Smooth muscle cell (in vitro differentiated cells): ENCODE results near the gene CIAO3. TPM values are rescaled to one million over a fixed set of nuclear protein-coding genes. Genes with fewer than 3 reads are reported as not detected.

Experiments used
- DNase-seq: peaks from one replicate; lab custom pipeline; 2025; ENCODE audit not compliant: unreplicated experiment; lab: John Stamatoyannopoulos, UW
- H2AFZ ChIP-seq: fragments of 200-600 bp; sonication (generic); 2 replicates; pipeline ENCODE4 v1.6.0; 2016; ENCODE audit warnings: antibody characterized with exemption, low read depth, mild to moderate bottlenecking
- H3F3A ChIP-seq: fragments of 200-600 bp; sonication (generic); 2 replicates; pipeline ENCODE4 v1.6.0; 2017; ENCODE audit warnings: antibody characterized with exemption, low read depth
- H3K27ac ChIP-seq: fragments of 200-600 bp; sonication (generic); 2 replicates; pipeline ENCODE4 v1.5.1; 2016; ENCODE audit warnings: low read depth, mild to moderate bottlenecking
- H3K27me3 ChIP-seq: fragments of 200-600 bp; sonication (generic); 2 replicates; pipeline ENCODE4 v1.6.1; 2016; ENCODE audit warnings: low read depth, mild to moderate bottlenecking
- H3K36me3 ChIP-seq: fragments of 200-600 bp; sonication (generic); 2 replicates; pipeline ENCODE4 v1.5.1; 2016; ENCODE audit warnings: low read depth
- H3K4me1 ChIP-seq: fragments of 200-600 bp; sonication (generic); 2 replicates; pipeline ENCODE4 v1.5.1; 2016; ENCODE audit warnings: low read depth
- H3K4me2 ChIP-seq: fragments of 200-600 bp; sonication (generic); 2 replicates; pipeline ENCODE4 v1.6.0; 2016; ENCODE audit warnings: mild to moderate bottlenecking
- H3K4me3 ChIP-seq: fragments of 200-600 bp; sonication (generic); 2 replicates; pipeline ENCODE4 v1.5.1; 2016; ENCODE audit warnings: mild to moderate bottlenecking
- H3K79me2 ChIP-seq: fragments of 200-600 bp; sonication (generic); 2 replicates; pipeline ENCODE4 v1.6.0; 2016; ENCODE audit warnings: low read depth, mild to moderate bottlenecking
- H3K9ac ChIP-seq: fragments of 200-600 bp; sonication (generic); 2 replicates; pipeline ENCODE4 v1.6.0; 2016; ENCODE audit warnings: low read depth
- H3K9me3 ChIP-seq: fragments of 200-600 bp; sonication (generic); replicated peaks from 2 replicates; pipeline ENCODE4 v1.5.1; 2016; ENCODE audit warnings: low read depth
- H4K20me1 ChIP-seq: fragments of 200-600 bp; sonication (generic); 2 replicates; pipeline ENCODE4 v1.6.0; 2016; ENCODE audit warnings: low read depth
- CTCF ChIP-seq: fragments of 200-600 bp; sonication (generic); IDR thresholded peaks from 2 replicates; pipeline ENCODE4 v1.5.1; 2017; ENCODE audit warnings: borderline replicate concordance, mild to moderate bottlenecking, antibody characterized with exemption; ENCODE audit not compliant: insufficient read depth, poor library complexity, severe bottlenecking
- WGBS: methylation state at CpG from one replicate; pipeline ENCODE4 v1.1.7; 2016; ENCODE audit warnings: low lambda C conversion rate; 5-methylcytosine and 5-hydroxymethylcytosine counted together
- polyA plus RNA-seq: library from polyadenylated mRNA; unstranded; fragments of >200 nt; fragmentation: Nextera tagmentation; extraction: Ambion mirVana; gene quantifications from 2 replicates; pipeline ENCODE4 v1.2.1, GENCODE V29; 2016
- total RNA-seq: library from RNA; depleted of rRNA; stranded (reverse); fragments of >200 nt; gene quantifications from 2 replicates; pipeline ENCODE4 v1.2.3, GENCODE V29; 2014

Gene CIAO3
- total and polyA plus RNA-seq, 2 experiments from 2014 or later = 19.7 to 39.6 TPM

- Histone ChIP-seq H3K4me1 (peaks cover 4% of the 10 kb centered on the region), H4K20me1 (no peaks in the 10 kb centered on the region), H3K4me3 (no peak overlapping the region), H3K4me2 (no peak overlapping the region), H2AFZ (no peak overlapping the region), H3K9ac (no peak overlapping the region), H3F3A (no peaks in the 10 kb centered on the region), H3K36me3 (no peaks in the 10 kb centered on the region), H3K27me3 (no peaks in the 10 kb centered on the region), H3K9me3 (no peaks in the 10 kb centered on the region), H3K27ac (no peak overlapping the region), H3K79me2 (no peaks in the 10 kb centered on the region)
- 48% methylated on average over 10 of the region's 10 CpGs for WGBS
- TF ChIP-seq CTCF = no peak
- DNase-seq = no peak
Measured at GRCh38 chr16:752007-752312, 11.2 kb upstream of the CIAO3 start.

- Histone ChIP-seq H3K9me3 (no peaks in the 10 kb centered on the region), H3F3A (no peaks in the 10 kb centered on the region), H3K27ac (no peak overlapping the region), H3K36me3 (no peaks in the 10 kb centered on the region), H3K4me3 (no peak overlapping the region), H3K79me2 (no peaks in the 10 kb centered on the region), H2AFZ (no peak overlapping the region), H3K27me3 (no peaks in the 10 kb centered on the region), H4K20me1 (no peaks in the 10 kb centered on the region), H3K9ac (no peak overlapping the region), H3K4me1 (peaks cover 4% of the 10 kb centered on the region), H3K4me2 (no peak overlapping the region)
- 80% methylated on average over 39 of the region's 39 CpGs for WGBS
- no peak for DNase-seq
- no peak for TF ChIP-seq CTCF
Measured at GRCh38 chr16:751152-752006, 10.6 kb upstream of the CIAO3 start.

GRCh38 chr16:750485-750884 lies 9.7 kb upstream of the CIAO3 start:
- Histone ChIP-seq H2AFZ (no peak overlapping the region), H3K9ac (no peak overlapping the region), H3K36me3 (no peaks in the 10 kb centered on the region), H3K79me2 (no peaks in the 10 kb centered on the region), H3K4me1 (peaks cover 4% of the 10 kb centered on the region), H3F3A (no peaks in the 10 kb centered on the region), H3K4me3 (no peak overlapping the region), H3K27me3 (no peaks in the 10 kb centered on the region), H4K20me1 (no peaks in the 10 kb centered on the region), H3K4me2 (no peak overlapping the region), H3K9me3 (no peaks in the 10 kb centered on the region), H3K27ac (no peak overlapping the region)
- 75% methylated on average over 9 of the region's 9 CpGs for WGBS
- TF ChIP-seq CTCF = no peak
- DNase-seq = no peak

- no peak for DNase-seq
Measured at GRCh38 chr16:749010-749409, 8.2 kb upstream of the CIAO3 start.

More at GRCh38 chr16:749010-749409, 8.2 kb upstream of the CIAO3 start:
- Histone ChIP-seq H3K36me3 (no peaks in the 10 kb centered on the region), H3K9ac (no peak overlapping the region), H3K27ac (peak overlapping the region; percentile 19), H3F3A (no peaks in the 10 kb centered on the region), H4K20me1 (no peaks in the 10 kb centered on the region), H3K27me3 (no peaks in the 10 kb centered on the region), H3K4me2 (no peak overlapping the region), H3K4me3 (no peak overlapping the region), H3K79me2 (no peaks in the 10 kb centered on the region), H3K9me3 (no peaks in the 10 kb centered on the region), H3K4me1 (peaks cover 4% of the 10 kb centered on the region), H2AFZ (no peak overlapping the region)
- no peak for TF ChIP-seq CTCF
- 73% methylated on average over 6 of the region's 6 CpGs for WGBS
